Colonic mucosa (tissue), 4 donors: ENCODE data around the gene MKLN1. TPM values are rescaled to one million over a fixed set of nuclear protein-coding genes. Genes with fewer than 3 reads are reported as not detected.

Source experiments
- DNase-seq: peaks from one replicate; pipeline ENCODE4 v3.0.0-alpha.2; 2020
- H3K27ac ChIP-seq: fragments of 200-600 bp; one replicate; pipeline ENCODE4 v1.8.0; 2021
- H3K27me3 ChIP-seq: fragments of 200-600 bp; one replicate; pipeline ENCODE4 v1.8.0; 2021
- H3K36me3 ChIP-seq: fragments of 200-600 bp; one replicate; pipeline ENCODE4 v1.8.0; 2021
- H3K4me1 ChIP-seq: fragments of 200-600 bp; one replicate; pipeline ENCODE4 v1.8.0; 2021; ENCODE audit warnings: mild to moderate bottlenecking
- H3K4me3 ChIP-seq: fragments of 200-600 bp; one replicate; pipeline ENCODE4 v1.8.0; 2021
- H3K9ac ChIP-seq, 2 donors: one replicate each; pipeline ENCODE4 v1.7.0; 2013; ENCODE audit warnings: control low read depth in 2 of 2, low read depth in 2 of 2, low read length in 2 of 2
- H3K9me3 ChIP-seq: fragments of 200-600 bp; one replicate; pipeline ENCODE4 v1.8.0; 2021
- CTCF ChIP-seq: fragments of 200-600 bp; IDR thresholded peaks from one replicate; pipeline ENCODE4 v1.8.0; 2022; ENCODE audit warnings: antibody characterized with exemption, mild to moderate bottlenecking
- intact Hi-C: fragments of 100-400 bp; cut with DNase I; formaldehyde crosslinking; loops from one replicate; pipeline ENCODE4 v1.14.1; 2022
- total RNA-seq, 2 donors: library from RNA; stranded (reverse); fragmentation: NEBNext Ultra II Directional in 1 of 2; extraction: Animal tissue kit (Norgen Biotek cat#: 25700) in 1 of 2; gene quantifications; one replicate each; pipeline ENCODE4 v1.2.1, GENCODE V29; 2021
- donor health status: healthy.
- donor health status: DM: no; HTN: no; CAD: no.
- donor health status: DM: no; HTN: no; CAD: no.

Gene MKLN1
- total RNA-seq, 2 donors from 2014 or later, result 35.1 to 48.7 TPM

GRCh38 chr7:131538071-131538812 is 210.6 kb downstream of the MKLN1 start:
- H3K9ac ChIP-seq, result no peak overlapping the region
- H3K4me1 ChIP-seq, result no peaks in the 10 kb centered on the region
- intact Hi-C loops, result no loop called here

GRCh38 chr7:131538813-131539179 is 211.1 kb downstream of the MKLN1 start:
- Histone ChIP-seq H3K4me1 (no peaks in the 10 kb centered on the region), H3K36me3 (no peaks in the 10 kb centered on the region), H3K9ac (no peak overlapping the region), H3K27me3 (no peaks in the 10 kb centered on the region), H3K9me3 (no peaks in the 10 kb centered on the region), H3K4me3 (no peak overlapping the region), H3K27ac (no peak overlapping the region)
- DNase-seq, result no peak
- TF ChIP-seq CTCF, result no peak
- intact Hi-C loops, result no loop called here

More at GRCh38 chr7:131538071-131538812, 210.6 kb downstream of the MKLN1 start:
- Histone ChIP-seq H3K36me3 (no peaks in the 10 kb centered on the region), H3K4me3 (no peak overlapping the region), H3K27ac (no peak overlapping the region), H3K27me3 (no peaks in the 10 kb centered on the region), H3K9me3 (no peaks in the 10 kb centered on the region)
- TF ChIP-seq CTCF, result no peak
- no peak for DNase-seq

GRCh38 chr7:131540491-131541162 is 213.0 kb downstream of the MKLN1 start:
- TF ChIP-seq CTCF, result no peak
- Histone ChIP-seq H3K4me1 (no peaks in the 10 kb centered on the region), H3K9me3 (no peaks in the 10 kb centered on the region), H3K27me3 (no peaks in the 10 kb centered on the region), H3K36me3 (no peaks in the 10 kb centered on the region), H3K27ac (no peak overlapping the region), H3K4me3 (no peak overlapping the region), H3K9ac (no peak overlapping the region)
- intact Hi-C loops, result no loop called here
- DNase-seq, result no peak

DNA sequence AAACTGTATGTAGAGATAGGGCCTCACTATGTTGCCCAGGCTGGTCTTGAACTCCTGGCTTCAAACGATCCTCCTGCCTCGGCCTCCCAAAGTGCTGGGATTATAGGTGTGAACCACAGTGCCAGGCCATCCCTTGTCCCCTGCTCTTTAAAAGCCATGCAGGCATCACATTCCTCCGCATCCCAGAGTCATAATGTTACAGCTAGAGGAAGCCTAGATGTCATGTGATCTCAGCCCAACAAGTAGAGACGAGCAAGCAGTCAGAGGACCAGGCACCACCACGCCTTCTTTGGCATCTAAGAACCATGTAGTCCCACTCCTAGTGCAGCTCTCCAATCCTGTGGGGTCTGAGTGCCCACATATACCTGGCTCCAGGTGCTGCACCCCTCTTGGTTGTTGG is 215.6 kb downstream of the MKLN1 start:
- no peak overlapping the region for H3K27ac ChIP-seq
- TF ChIP-seq CTCF, result no peak
- no peak overlapping the region for H3K4me3 ChIP-seq
- H3K36me3 ChIP-seq, result no peaks in the 10 kb centered on the region
- no peaks in the 10 kb centered on the region for H3K27me3 ChIP-seq
- H3K9ac ChIP-seq, result no peak overlapping the region
- DNase-seq, result no peak
- intact Hi-C loops, result no loop called here
- H3K9me3 ChIP-seq, result no peaks in the 10 kb centered on the region
- no peaks in the 10 kb centered on the region for H3K4me1 ChIP-seq

DNA sequence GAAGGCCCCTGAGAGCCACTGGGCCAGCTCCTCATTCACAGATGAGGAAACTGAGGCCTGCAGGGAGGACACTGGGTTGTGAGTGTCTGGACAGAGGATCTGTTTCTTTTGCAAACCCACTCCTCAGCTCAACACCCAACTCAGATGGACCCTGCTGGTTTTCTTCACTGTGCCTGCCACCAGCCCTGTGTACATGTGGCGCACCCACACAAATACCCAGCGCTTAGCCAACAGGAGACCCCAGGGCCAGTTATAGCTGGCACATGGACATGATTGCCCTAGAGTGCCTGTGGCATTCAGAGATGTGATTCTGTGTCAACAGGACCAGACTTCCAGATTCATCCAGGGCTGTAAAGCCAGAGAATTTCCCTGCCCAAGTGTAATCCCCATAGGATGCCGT is 216.3 kb downstream of the MKLN1 start:
- Histone ChIP-seq H3K27ac (no peak overlapping the region), H3K4me3 (no peak overlapping the region), H3K27me3 (no peaks in the 10 kb centered on the region), H3K36me3 (no peaks in the 10 kb centered on the region), H3K9ac (no peak overlapping the region), H3K9me3 (no peaks in the 10 kb centered on the region), H3K4me1 (no peaks in the 10 kb centered on the region)
- no peak for DNase-seq
- TF ChIP-seq CTCF, result no peak
- intact Hi-C loops, result no loop called here
